ENCODE data around the gene SMCO3. TPM values are rescaled to one million over a fixed set of nuclear protein-coding genes. Genes with fewer than 3 reads are reported as not detected.
"Not testable (repeated sequence)": the region's sequence is repeated elsewhere in the genome, so short reads cannot be mapped to it uniquely, and the experiment has no call there.

SMCO3 gene
- total RNA-seq, 1 donor from 2014 or later: 2.2 TPM

DNA sequence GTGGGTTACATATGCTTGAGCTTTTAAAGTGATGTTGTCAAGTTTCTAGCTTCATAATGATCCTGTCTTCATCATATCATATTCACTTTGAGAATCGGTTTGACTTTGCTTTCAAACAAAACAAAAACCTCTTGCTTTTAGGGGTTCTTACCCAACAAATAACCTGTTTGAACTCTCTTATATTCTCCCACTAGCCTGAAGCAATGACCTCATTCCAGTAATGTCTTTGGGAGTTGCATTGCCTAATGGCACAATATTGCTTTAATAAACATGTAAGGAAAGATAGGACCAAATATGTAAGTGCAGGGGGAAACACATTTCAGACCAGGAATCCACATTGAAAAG is 38.4 kb downstream of the SMCO3 start:
- DNase-seq (ENCODE audit: low read depth in 2 of 2): peak in 1 of 2 donors; percentile 59

DNA sequence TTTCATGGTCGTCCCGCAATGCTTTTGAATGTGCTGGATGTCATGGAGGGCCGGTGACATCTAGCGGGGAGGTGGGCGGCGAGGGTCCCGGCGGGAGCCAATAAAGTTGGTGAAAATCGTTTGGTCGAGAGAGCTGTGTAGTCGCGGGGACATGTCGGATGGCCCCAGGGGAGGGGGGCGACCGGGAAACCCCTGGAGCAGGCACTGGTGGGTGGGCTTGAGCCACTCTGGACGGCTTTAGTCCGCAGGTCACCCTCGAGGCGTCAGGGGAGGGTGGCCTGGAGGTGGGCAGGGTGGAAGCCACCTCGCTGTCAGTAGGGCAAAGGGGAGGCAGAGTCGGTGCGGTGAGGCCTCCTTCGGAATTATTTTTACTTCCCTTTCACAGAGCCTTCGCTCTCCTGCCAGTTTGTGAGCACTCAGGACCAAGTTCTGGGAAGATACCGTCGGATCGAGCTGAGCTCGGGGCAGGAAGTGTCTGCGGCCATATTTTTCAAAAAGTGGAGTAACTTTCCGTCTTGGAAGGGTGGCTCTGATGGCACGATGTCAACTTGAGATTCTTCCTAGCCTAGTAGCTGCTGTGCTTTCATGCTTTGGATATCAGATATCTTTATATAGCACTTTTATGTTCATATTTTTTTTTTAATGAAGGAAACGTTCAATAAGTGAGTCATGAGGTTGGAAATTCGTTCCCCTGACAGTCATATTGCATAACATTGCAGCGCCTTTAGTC is 38.9 kb downstream of the SMCO3 start:
- peak; percentile 50 to 68 for DNase-seq (ENCODE audit: low read depth in 2 of 2)

DNA sequence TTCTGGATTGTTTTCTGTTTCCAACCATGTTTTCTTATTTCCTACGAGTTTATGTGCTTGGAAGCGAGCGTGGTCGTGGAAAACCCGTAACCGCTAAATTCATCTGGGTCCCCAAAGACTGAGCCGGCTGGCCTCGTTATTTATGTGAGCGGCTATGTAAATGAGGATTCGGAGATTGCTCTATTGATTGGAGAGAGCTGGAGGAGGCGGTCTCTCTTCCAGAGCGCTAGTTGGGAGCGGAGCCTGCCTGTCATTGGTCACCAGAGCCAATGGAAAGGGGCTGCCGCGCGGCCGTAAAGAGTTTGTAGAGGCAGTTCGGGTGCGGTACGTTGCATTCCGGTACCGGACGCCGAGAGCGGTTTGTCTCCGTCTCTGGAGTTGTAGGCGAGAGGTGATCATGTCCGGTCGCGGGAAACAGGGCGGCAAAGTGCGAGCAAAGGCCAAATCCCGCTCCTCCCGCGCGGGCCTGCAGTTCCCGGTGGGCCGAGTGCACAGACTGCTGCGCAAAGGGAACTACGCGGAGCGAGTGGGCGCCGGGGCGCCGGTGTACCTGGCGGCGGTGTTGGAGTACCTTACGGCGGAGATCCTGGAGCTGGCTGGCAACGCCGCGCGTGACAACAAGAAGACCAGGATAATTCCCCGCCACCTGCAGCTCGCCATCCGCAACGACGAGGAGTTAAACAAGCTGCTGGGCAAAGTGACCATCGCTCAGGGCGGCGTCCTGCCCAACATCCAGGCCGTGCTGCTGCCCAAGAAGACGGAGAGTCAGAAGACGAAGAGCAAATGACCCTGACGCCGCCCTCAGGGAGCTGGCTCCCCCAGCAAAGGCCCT is 39.7 kb downstream of the SMCO3 start:
- DNase-seq (ENCODE audit: low read depth in 2 of 2): peak; percentile 97 to 98

DNA sequence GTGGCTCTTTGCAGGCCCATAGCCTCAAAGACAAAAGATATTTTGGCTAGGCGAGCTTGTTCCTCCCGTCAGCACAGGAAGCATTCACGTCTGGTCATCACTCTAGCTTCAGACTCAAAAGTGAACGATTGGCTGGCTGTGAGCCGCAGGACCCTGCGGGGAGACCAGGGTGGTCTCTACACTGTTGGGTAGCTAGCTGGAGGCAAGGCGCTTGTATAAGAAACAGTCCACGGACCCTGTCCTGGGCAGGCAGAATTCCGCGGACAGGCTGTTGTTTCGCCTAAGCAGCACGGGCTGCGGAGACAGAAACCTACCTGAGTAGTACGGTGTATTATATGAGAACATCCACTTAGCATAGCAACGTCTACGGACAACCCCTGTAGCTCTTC is 40.3 kb downstream of the SMCO3 start:
- DNase-seq (ENCODE audit: low read depth in 2 of 2): no peak

DNA sequence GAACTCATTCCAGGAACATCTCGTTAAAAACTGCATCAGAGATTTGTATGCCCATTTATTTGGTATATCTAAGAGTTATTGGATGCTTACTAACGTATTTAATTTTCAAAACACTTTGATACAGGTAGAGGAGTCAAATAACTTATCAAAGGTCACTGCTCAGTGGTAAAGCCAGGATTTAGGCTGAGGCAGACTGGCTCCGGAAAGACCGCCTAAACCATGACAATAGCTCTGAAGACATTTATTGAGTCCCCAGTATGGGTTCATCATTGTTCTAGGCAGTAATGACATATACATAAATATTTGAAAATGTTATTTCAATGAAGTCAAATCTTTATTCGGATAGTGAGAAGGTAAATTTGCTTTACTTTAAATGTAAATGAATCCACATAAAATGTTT is 41.0 kb downstream of the SMCO3 start:
- no peak for DNase-seq (ENCODE audit: low read depth in 2 of 2)

DNA sequence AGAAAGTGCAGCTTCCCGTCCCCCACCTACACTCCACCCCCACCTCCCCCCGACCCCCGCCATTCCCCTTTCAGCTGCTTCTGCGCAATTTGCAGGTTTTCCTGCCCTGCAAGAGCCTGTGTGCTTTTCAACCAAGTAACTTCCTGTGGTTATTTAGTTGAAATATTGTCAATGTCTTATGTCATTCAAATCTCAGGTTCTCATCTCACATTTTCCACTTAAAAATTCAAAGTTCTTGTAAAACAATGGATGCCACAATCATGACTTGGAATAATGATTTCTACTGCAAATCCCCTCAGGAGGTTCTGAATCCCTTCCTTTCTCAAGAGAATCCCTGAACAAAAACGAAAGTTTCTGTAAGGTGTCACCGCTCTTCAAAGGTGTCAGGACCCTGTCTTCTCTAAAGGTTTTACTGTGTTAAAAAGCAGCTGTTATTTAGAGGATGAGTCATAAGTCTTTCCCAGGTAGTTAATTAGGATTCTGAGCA is 42.3 kb downstream of the SMCO3 start:
- DNase-seq (ENCODE audit: low read depth in 2 of 2): no peak

DNA sequence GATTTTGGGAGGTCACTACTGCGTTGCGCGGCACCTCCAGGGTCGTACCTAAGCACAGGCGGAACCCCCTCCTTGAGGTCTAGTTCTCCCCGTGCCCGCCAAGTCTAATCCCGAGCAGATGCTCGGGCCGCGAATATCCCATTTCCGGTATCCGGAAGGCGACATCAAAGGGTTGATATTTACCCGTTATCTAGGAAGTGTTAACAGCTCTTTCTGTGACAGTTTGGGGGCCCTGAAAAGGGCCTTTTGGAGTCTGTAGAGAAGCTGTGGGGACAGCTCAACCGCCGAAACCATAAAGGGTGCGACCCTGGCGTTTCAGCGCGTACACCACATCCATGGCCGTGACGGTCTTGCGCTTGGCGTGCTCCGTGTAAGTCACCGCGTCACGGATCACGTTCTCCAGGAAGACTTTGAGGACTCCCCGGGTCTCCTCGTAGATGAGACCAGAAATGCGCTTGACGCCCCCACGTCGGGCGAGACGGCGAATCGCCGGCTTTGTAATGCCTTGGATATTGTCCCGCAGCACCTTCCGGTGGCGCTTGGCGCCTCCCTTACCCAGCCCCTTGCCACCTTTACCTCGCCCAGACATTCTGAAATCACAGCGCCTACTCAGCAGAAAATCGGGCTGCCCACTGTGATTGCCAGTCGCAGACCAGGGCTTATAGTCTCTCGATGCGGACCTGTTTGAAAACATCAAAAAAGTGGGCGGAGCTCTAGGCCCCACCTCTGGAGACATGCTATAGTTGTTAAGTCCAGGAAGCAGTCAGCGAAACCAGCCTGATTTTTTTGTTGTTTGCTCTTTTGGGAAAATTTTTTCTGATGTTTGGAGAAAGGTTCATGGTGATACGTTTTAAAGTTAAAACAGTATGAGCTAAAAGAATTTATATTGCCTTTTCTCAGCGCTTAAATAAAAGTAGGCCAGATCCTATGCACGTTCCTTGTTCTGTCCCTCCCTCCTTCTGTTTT is 43.2 kb downstream of the SMCO3 start:
- peak; percentile 94 to 96 for DNase-seq (ENCODE audit: low read depth in 2 of 2)

DNA sequence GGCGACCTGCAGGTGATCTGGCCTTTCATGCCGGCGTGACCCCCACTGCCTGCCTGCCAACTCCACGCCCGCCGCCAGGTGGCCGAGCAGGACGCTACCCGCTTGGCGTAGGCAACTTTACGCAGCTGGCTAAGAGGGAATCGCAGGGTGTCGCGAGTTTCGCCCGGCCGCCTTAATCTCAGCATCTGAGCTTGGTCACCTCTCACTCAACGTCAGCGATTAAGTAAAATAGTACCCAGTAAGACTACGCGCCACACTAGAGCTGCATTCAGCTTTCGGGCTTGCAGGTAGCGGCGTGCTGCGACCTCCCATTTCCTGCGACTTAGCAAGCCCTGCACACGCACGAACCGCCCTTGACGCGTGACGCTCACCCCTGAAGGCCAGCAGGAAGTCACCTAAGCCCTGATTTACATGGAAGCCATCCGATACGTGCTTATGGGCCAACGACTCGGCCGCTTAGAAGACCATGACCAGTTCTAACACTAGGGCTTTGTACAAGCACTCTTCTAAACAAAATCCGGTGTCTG is 44.0 kb downstream of the SMCO3 start:
- peak; percentile 82 to 84 for DNase-seq (ENCODE audit: low read depth in 2 of 2)

DNA sequence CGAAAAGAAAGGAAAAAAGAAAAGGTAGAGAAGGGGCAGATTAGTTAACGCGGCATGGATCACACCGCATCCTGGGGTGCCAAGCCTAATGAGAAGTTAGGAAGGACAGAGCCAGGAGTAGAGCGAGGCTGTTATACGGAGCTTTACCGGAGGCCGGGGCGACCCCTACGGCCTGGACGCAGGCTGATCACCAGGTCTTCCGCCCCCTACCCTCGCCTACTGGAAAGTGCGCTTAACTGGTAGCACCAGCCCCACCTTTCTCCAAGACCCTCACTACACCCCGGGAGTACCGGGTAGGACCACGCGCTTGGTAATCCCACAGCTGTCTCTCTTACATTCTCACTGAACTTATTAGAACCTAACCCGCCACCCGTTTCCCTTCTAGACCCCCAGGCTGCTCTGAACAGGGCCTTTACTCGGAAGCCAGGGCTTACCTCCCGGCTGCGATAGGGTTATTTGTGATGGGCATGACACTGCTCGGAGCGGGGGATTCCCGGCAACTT is 44.5 kb downstream of the SMCO3 start:
- DNase-seq (ENCODE audit: low read depth in 2 of 2): peak; percentile 40

DNA sequence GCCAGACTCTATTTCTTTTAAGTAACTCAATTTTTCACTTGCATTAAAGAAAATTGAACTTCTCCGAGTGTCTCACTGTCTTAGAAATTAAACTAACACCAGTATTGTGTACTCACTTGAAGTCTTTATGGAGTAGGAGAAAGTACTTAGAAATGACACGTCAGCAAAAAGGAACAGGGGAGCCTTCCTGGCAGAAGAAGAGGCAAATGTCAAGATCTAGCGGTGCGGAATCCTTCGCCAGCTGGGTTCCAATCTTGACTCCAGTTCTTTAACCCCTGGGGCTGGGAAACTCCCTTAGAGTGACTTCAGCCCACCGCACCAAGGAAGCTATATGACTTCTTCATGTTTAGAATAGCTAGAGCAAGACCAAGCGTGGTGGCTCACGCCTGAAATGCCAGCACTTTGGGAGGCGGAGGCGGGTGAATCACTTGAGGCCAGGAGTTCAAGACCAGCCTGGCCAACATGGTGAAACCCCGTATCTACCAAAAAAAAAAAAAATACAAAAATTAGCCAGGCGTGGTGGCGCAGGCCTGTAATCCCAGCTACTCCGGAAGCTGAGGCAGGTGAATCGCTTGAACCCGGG is 45.1 kb downstream of the SMCO3 start:
- DNase-seq (ENCODE audit: low read depth in 2 of 2): no peak

DNA sequence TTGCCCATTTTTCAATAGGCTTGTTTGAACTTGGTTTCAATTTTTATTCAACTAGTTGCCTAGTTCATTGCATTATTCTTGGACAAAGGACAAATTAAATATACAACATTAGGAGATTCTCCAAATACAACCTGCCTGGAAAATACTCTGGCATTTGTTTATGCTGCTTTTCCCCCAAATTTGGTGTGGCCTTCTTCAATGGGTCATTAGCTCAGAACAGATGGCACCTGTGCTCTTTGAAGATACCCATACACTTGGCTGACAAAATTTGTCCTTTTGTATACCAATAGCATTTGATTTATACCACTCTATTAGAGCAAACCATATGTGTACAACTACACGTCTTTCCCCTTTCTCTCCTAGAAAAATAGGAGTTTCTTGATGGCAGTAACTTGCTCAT is 46.4 kb downstream of the SMCO3 start:
- DNase-seq (ENCODE audit: low read depth in 2 of 2): no peak

DNA sequence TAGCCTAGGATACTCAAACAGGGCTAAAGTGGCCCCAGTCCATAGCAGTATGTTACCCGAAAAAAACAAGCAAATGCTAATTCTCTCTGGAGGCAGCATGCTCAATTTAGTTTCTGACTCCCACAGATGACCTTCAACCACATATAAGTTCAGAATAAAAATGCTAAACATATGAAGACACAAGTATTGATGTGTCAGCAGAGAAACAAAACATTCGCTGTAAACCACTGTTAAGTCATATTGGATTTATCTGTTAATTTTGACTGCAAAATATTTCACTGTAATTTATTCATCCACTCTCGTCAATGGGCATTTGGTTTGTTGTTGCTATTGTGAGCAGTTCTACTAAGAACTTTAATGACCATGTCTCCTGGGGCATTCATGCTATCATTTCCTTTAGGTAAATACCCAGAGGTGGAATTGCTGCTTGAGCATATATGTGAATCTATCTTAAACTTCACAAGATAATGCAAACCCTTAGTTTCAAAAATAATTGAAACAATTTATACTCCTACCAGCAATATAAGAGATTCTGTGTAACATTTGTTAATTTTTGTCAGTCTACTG is 47.2 kb downstream of the SMCO3 start:
- no peak for DNase-seq (ENCODE audit: low read depth in 2 of 2)

DNA sequence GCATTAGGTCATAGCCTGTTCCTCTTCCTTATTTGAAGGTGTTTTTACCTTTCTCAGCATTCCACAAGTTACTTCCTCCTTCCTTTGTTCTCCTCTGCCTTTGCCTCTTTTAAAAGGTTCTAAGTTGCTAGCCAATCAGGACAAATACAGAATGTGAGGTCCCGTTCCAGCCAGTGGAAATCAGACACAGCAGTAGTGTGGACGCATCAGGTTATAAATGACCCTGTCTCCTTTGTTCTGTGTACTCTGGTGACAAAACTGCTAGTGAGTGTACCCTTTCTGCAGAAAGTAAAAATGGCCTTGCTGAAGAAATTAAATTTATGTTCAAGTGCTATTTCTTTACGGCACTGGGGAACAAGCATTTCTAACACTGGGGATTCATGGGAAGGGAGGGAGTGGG is 48.0 kb downstream of the SMCO3 start:
- not testable (repeated sequence) for DNase-seq (ENCODE audit: low read depth in 2 of 2)

DNA sequence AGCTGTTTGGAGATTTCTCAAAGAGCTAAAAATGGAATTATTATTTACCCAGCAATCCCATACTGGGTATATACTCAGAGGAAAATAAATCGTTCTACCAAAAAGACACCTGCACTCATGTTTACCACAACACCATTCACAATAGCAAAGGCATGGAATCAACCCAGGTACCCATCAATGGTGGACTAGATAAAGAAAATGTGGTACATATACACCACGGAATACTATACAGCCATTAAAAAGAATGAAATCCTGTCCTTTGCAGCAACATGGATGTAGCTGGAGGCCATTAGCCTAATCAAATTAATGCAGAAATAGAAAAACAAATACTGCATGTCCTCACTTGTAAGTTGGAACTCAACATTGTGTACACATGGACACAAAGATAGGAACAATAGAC is 48.6 kb downstream of the SMCO3 start:
- DNase-seq (ENCODE audit: low read depth in 2 of 2): no peak

DNA sequence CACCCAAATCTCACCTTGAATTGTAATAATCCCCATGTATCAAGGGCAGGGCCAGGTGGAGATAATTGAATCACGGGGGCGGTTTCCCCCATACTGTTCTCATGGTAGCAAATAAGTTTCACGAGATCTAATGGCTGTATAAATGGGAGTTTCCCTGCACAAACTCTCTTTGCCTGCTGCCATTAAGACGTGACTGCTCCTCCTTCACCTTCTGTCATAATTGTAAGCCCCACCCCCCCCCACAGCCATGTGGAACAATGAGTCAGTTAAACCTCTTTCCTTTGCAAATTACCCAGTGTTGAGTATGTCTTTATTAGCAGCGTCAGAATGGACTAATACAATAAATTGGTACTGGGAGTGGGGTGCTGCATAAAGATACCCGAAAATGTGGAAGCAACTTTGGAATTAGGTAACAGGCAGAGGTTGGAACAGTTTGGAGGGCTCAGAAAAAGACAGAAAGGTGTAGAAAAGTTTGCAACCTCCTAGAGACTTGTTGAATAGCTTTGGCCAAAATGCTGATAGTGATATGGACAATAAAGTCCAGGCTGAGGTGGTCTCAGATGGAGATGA is 54.2 kb downstream of the SMCO3 start:
- not testable (repeated sequence) for DNase-seq (ENCODE audit: low read depth in 2 of 2)

DNA sequence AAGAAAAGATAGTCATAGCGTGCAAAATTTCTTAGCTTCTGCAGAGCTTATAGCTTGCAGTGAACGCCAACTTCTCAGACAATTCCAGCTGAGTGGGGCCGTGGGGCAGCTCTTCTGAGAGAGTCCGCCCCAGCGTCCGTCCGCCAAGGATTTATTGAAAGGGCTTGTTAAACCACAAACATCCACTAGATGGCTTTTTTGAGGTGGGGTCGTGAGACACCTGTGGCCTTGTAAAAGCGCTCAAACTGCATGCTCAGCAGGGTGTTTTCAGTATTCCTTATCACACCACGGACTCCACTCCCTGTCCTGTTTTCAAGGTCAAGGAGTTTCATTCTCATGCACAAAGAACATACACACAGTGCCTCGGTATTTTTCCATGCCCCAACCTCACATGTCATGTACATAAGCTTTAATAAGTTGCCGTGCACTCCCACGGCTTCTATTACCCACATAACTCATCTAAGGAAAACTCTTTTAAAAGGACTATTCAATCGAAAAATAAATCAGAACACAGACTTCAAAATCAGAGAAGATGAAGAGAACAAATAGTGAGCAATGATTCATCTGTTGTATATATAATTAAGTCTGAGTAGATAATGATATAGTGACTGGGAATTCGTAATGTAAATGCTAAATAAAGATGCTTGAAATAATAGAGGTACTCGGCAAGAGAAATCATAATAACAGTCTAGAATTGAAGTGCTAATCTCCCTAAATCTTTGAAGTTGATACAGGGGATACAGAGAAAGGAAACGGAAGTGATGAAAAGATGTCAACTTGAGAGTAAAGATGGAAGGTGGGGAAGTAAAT is 57.4 kb downstream of the SMCO3 start:
- DNase-seq (ENCODE audit: low read depth in 2 of 2): peak; percentile 18 to 27

Measured in lung microvascular endothelial cell (primary cell).